Endodermal cell (in vitro differentiated cells): ENCODE data around the gene RBM47. TPM values are rescaled to one million over a fixed set of nuclear protein-coding genes. Genes with fewer than 3 reads are reported as not detected.

ENCODE experiments used
- DNase-seq: peaks from one replicate; pipeline ENCODE4 v3.0.0-alpha.2; 2017
- H3K27ac ChIP-seq: 2 replicates; pipeline ENCODE4 v1.5.1; 2013; ENCODE audit warnings: mild to moderate bottlenecking, low read depth, low read length, moderate library complexity
- H3K27me3 ChIP-seq: 2 replicates; pipeline ENCODE4 v1.6.1; 2013; ENCODE audit warnings: mild to moderate bottlenecking, low read length, moderate library complexity; ENCODE audit not compliant: insufficient read depth, control insufficient read depth, poor library complexity, severe bottlenecking
- H3K36me3 ChIP-seq: 2 replicates; pipeline ENCODE4 v1.7.0; 2013; ENCODE audit warnings: mild to moderate bottlenecking, low read length, moderate library complexity; ENCODE audit not compliant: control insufficient read depth, insufficient read depth
- H3K4me1 ChIP-seq: one replicate; pipeline ENCODE4 v1.7.0; 2013; ENCODE audit warnings: low read length; ENCODE audit not compliant: control insufficient read depth, insufficient read depth
- H3K4me3 ChIP-seq: 2 replicates; pipeline ENCODE4 v1.5.1; 2013; ENCODE audit warnings: mild to moderate bottlenecking, low read length, moderate library complexity
- H3K9ac ChIP-seq: 2 replicates; pipeline ENCODE4 v1.6.1; 2013; ENCODE audit warnings: mild to moderate bottlenecking, low read length, moderate library complexity; ENCODE audit not compliant: poor library complexity, severe bottlenecking; ENCODE audit errors: extremely low read depth
- H3K9me3 ChIP-seq: 2 replicates; pipeline ENCODE4 v1.6.1; 2013; ENCODE audit warnings: mild to moderate bottlenecking, low read length, moderate library complexity; ENCODE audit not compliant: control insufficient read depth
- H3K27ac Mint-ChIP-seq: 2 replicates; pipeline ENCODE4 v1.8.0; 2020; ENCODE audit warnings: mixed read lengths
- H3K27me3 Mint-ChIP-seq: 2 replicates; pipeline ENCODE4 v1.8.0; 2021; ENCODE audit warnings: mild to moderate bottlenecking, mixed read lengths; ENCODE audit not compliant: insufficient read depth
- H3K36me3 Mint-ChIP-seq: 2 replicates; pipeline ENCODE4 v1.8.0; 2020; ENCODE audit warnings: low read depth, mixed read lengths
- H3K4me1 Mint-ChIP-seq: 2 replicates; pipeline ENCODE4 v1.8.0; 2020; ENCODE audit warnings: mixed read lengths
- H3K4me3 Mint-ChIP-seq: 2 replicates; pipeline ENCODE4 v1.8.0; 2020; ENCODE audit warnings: mild to moderate bottlenecking, moderate library complexity, mixed read lengths
- H3K9me3 Mint-ChIP-seq: 2 replicates; pipeline ENCODE4 v1.8.0; 2020; ENCODE audit warnings: mild to moderate bottlenecking, mixed read lengths
- WGBS, 2 experiments: methylation state at CpG; one replicate each; pipeline versions ENCODE4 v1.1.5 to v1.1.7; 2013; ENCODE audit warnings: missing lambda C conversion rate in 2 of 2, mixed read lengths in 1 of 2; ENCODE audit not compliant: insufficient coverage in 1 of 2, insufficient read length in 1 of 2; 5-methylcytosine and 5-hydroxymethylcytosine counted together
- total RNA-seq, 2 donors: library from RNA; stranded (reverse); fragmentation: NEBNext Ultra II Directional in 1 of 2; extraction: Animal tissue kit (Norgen Biotek cat#: 25700) in 1 of 2; gene quantifications; 2 replicates in 1 of 2; 3 replicates in 1 of 2; pipeline ENCODE4 v1.2.1, GENCODE V29; 2021
- TF ChIP-seq, protein P1 (sequence below): fragments of 200-600 bp; sonication (generic); conservative IDR thresholded peaks from 2 replicates; pipeline ENCODE4 v1.5.0; 2021; ENCODE audit warnings: antibody characterized with exemption, mild to moderate bottlenecking

RBM47 gene
- total RNA-seq, 2 donors from 2014 or later = 71.7 to 90.6 TPM

DNA sequence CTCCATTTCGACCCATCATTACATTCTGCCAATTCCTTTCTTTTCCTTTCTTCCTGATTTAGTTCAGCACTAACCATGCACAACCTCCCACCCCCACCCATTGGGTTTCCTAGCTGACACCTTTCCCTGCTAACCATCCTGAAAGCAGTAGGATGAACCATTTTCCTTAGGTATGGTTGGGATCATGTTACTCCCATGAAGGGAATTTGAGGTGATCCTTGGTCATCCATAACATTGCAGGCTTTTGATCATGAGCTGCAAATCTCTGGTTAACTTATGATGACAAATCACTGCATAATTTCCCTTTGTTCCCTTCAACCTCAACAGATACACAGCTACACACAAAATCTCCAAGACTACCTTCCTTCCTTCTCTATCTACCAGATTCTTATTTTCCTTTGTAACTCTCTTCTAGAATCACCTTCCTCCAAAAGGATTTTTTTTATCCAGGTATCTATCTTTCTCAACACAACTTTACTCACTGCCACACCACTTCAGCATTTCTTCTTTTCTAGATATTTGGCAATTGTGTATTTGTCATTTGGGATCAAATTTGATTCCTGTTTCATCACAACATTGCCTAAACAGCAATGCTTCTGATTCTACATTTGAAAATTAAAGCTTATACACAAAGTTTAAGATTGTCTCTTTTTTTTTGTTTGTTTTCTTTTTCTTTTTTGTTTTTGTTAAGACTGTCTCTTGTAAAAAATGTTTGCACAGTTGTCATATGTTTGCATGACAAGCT is 145.1 kb downstream of the RBM47 start:
- peaks cover 26% of the 10 kb centered on the region for H3K36me3 Mint-ChIP-seq
- Histone ChIP-seq H3K9me3 (peaks cover 13% of the 10 kb centered on the region), H3K27me3 (no peaks in the 10 kb centered on the region), H3K4me1 (no peaks in the 10 kb centered on the region), H3K4me3 (no peak overlapping the region), H3K27ac (no peak overlapping the region), H3K36me3 (peaks cover 7% of the 10 kb centered on the region), H3K9ac (no peak overlapping the region)
- no peaks in the 10 kb centered on the region for H3K27me3 Mint-ChIP-seq
- no peak for DNase-seq
- TF ChIP-seq, protein P1, sequence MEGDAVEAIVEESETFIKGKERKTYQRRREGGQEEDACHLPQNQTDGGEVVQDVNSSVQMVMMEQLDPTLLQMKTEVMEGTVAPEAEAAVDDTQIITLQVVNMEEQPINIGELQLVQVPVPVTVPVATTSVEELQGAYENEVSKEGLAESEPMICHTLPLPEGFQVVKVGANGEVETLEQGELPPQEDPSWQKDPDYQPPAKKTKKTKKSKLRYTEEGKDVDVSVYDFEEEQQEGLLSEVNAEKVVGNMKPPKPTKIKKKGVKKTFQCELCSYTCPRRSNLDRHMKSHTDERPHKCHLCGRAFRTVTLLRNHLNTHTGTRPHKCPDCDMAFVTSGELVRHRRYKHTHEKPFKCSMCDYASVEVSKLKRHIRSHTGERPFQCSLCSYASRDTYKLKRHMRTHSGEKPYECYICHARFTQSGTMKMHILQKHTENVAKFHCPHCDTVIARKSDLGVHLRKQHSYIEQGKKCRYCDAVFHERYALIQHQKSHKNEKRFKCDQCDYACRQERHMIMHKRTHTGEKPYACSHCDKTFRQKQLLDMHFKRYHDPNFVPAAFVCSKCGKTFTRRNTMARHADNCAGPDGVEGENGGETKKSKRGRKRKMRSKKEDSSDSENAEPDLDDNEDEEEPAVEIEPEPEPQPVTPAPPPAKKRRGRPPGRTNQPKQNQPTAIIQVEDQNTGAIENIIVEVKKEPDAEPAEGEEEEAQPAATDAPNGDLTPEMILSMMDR = no peak
- H3K9me3 Mint-ChIP-seq = peaks cover 9% of the 10 kb centered on the region
- WGBS, 2 experiments = 83 to 100% methylated on average over 1 of the region's 1 CpG
- no peak overlapping the region for H3K4me3 Mint-ChIP-seq
- H3K27ac Mint-ChIP-seq = peak overlapping the region; percentile 37
- H3K4me1 Mint-ChIP-seq = peaks cover 27% of the 10 kb centered on the region

- H3K9ac ChIP-seq = no peak overlapping the region
- peaks cover 25% of the 10 kb centered on the region for H3K36me3 Mint-ChIP-seq
- no peak overlapping the region for H3K27ac ChIP-seq
- 83 to 85% methylated on average over 19 to 21 of the region's 21 CpGs for WGBS, 2 experiments
- no peaks in the 10 kb centered on the region for H3K27me3 ChIP-seq
- H3K4me1 ChIP-seq = no peaks in the 10 kb centered on the region
- H3K9me3 Mint-ChIP-seq = peaks cover 9% of the 10 kb centered on the region
- no peaks in the 10 kb centered on the region for H3K27me3 Mint-ChIP-seq
- no peak overlapping the region for H3K4me3 Mint-ChIP-seq
- peaks cover 13% of the 10 kb centered on the region for H3K9me3 ChIP-seq
- no peak overlapping the region for H3K4me3 ChIP-seq
- H3K27ac Mint-ChIP-seq = peak overlapping the region; percentile 2
- peaks cover 7% of the 10 kb centered on the region for H3K36me3 ChIP-seq
- peak; percentile 70 for DNase-seq
- TF ChIP-seq, protein P1 = no peak
- H3K4me1 Mint-ChIP-seq = peaks cover 17% of the 10 kb centered on the region
Observed at GRCh38 chr4:40482985-40483647, 146.5 kb downstream of the RBM47 start.

- Histone ChIP-seq H3K27ac (no peak overlapping the region), H3K9ac (no peak overlapping the region), H3K4me1 (no peaks in the 10 kb centered on the region), H3K27me3 (no peaks in the 10 kb centered on the region), H3K36me3 (peaks cover 6% of the 10 kb centered on the region), H3K4me3 (no peak overlapping the region), H3K9me3 (peaks cover 10% of the 10 kb centered on the region)
- H3K4me3 Mint-ChIP-seq = no peak overlapping the region
- 99% methylated on average over 7 of the region's 7 CpGs; no CpG with 5 or more reads in 1 of the 2 experiments for WGBS, 2 experiments
- H3K9me3 Mint-ChIP-seq = peaks cover 9% of the 10 kb centered on the region
- no peak overlapping the region for H3K27ac Mint-ChIP-seq
- H3K4me1 Mint-ChIP-seq = peaks cover 17% of the 10 kb centered on the region
- TF ChIP-seq, protein P1 = no peak
- H3K27me3 Mint-ChIP-seq = no peaks in the 10 kb centered on the region
- H3K36me3 Mint-ChIP-seq = peaks cover 20% of the 10 kb centered on the region
- no peak for DNase-seq
Observed at GRCh38 chr4:40481977-40482376, 147.7 kb downstream of the RBM47 start.
